CMK (cell line): Measurements from ENCODE around the gene ANKFN1.
"Not testable (repeated sequence)": the region's sequence is repeated elsewhere in the genome, so short reads cannot be mapped to it uniquely, and the experiment has no call there.

ENCODE experiments used
- DNase-seq: peaks from one replicate; pipeline ENCODE4 v3.0.0-alpha.2; 2010; ENCODE audit warnings: low read depth

ANKFN1 gene

DNA sequence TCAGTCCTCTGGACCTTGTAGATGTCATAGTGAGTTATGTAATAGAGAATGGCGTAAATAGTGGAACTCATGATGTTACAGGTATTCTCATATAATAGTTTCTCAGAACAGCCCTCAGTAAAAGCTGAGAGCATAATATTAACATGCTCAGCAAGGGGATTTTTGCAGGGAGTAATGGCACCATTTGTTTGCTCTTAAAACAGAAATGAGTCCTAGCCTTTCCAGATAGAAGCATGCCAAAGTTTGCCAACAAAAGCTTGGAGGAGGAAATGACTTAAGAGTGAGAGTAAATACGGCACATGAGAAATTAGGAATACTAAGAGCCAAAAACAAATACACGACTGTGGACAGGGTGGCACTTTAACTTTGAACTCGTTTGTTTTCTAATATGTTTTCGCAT, 198.4 kb downstream of the ANKFN1 start:
- no peak for DNase-seq

DNA sequence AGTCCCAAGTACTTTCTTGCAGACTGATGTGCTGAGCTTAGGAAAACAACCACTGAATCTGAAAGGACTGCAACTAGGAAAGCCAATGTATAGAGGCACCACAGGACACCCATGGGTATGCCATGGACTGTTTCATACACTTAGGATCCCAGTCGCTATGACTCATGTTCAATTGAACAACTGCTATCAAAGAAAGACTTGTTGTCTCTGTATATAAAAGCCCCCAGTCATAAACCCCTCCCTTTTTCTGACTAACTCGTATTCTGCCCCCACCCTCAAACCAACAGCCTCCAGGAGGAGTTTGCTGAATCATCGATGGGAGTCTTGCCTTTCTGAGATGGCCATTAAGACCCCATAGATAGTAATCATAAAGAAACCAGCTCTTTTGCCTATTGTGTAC, 205.4 kb downstream of the ANKFN1 start:
- DNase-seq, result no peak

DNA sequence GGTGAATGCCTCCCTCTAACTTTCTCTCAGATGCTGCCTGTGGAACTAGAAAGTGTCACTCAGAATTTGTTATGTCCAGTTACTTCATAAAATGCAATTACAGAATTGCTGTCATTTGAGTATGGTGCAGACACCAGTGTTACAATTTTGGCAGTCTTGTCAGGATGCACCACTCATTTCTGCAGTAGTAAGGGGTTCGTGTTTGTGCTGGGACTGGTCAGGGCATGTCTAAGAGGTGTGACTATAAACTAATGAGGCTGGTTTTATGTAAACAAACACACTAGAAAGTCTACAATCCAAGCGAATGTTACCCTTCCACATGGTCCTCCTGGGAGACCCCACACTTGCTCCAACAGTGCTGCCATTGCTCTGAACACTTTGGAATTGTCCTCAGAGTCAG, 206.2 kb downstream of the ANKFN1 start:
- DNase-seq, result no peak

DNA sequence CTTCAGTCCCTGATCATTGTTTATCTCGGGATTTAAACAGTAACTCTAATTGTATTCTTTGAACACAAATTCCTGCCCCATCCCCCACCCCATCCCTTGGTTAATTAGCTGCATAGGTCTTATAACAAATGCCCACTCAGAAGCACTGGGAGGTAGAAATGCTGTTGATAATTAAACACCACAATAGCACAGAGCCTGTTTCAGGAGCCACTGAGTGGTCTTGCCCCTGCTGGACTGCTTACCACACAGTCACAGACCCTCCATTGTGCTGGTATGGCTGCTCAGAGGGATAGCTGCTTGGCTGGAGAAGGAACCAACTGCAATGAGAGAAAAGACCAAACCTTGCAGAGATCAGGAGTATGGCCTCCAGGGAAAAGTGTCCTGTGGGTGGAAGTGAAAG, 214.1 kb downstream of the ANKFN1 start:
- no peak for DNase-seq

DNA sequence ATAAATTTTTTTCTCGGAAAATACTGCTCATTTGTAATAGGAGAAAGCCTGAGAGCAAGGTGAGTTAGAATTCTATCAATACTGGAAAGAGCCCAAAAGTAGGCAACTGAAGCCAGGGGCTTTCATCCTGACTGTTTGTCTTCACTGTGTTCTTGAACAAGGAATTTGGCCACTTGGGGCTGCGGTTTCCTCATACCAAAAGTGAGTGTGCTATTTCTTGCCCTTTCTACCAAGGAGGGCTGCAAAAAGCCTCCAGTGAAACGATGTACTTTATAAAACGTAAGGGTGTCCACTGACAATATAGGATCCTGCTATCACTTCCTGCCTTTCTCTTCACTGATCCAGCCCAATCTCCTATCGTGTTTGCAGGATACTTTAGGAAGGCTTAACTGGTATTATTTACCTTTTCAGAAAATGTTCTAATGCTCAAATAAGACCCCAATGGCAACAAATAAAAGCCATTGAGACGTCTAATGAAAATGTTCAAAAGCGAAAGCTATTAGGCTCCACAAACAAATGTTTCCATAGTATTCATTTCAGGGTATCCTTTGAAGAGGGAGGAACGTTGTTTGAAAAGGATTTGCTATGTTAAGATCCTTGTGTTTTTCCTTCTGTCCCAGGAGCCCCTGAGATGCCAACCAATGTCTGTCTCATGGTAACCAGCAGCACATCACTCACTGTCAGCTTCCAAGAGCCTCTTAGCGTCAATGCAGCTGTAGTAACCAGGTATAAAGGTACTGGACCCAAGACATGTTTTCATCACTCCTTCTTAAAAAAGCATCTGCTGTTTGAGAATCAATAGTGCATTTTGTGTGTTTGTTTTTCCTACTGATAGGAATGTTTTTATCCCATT, 220.9 kb downstream of the ANKFN1 start:
- DNase-seq, result no peak

DNA sequence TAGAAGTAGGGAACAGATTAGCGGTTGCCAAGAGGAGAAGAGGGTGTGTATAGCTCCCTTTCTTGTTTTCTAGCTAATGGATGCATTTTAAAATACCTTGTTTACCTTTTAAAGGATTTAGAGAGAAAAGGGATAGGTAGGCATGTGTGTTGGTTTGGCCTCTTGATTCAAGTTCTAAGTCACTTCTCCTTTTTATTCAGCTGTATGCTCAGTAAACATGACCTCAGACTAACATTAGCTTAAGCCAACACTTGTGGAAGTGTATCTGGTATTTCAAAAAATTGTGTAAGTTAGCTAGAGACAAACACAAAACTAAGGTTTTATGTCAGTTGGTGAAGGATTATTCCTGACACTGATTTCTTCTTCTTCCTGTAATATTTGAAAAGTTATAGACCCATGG, 236.1 kb downstream of the ANKFN1 start:
- no peak for DNase-seq

DNA sequence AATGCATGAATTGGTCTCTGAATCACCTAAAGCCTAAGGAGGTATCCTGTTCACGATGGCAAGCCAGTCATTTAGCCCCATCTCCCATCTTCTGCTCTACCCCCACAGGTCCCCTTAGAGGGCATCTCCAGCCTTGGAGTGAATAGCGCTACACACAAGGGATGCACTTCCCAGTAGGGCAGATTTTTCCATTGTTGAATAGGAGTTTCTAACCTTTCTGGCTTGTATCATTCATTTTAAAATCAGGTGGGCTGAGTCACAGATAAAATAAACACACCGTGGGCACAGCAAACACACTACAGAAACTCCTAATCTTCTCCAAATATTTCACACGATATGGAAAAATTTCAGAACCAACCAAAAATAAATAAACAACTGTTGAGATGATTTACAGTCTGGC, 239.0 kb downstream of the ANKFN1 start:
- no peak for DNase-seq

DNA sequence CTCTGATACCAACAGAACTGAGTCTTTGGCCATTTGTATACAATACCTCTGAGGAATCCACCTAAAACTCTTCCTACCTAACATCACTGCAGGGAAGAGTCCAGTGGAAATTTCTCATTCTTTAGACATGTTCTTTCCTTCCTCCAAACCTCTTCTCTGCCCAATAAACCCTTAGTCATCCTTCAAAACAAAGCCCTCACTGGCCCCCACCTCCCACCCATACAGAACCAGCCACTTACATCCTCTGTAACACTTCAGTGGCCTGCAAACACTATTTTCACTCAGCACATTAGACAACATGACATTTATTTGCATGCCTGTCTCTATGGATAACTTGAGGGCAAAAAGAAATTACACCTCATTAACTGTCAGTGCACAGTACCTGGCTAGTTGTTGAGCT, 239.9 kb downstream of the ANKFN1 start:
- no peak for DNase-seq

DNA sequence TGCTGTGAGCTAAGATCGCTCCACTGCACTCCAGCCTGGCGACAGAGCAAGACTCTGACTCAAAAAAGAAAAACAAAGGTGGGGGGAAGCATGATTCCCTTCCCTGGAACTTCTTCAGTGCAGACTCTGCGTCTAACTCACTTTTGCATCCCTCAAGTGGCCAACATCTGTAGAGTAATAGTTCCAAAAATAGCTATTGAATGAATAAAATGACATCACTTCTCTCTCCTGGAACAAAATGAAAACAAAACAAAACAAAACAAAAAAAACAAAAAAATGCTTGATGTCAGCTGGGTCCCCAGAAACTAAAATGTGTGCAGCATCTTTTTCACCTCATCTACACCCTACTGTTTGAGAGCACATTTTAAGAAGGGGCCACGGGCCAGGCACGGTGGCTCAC, 242.5 kb downstream of the ANKFN1 start:
- DNase-seq, result no peak

DNA sequence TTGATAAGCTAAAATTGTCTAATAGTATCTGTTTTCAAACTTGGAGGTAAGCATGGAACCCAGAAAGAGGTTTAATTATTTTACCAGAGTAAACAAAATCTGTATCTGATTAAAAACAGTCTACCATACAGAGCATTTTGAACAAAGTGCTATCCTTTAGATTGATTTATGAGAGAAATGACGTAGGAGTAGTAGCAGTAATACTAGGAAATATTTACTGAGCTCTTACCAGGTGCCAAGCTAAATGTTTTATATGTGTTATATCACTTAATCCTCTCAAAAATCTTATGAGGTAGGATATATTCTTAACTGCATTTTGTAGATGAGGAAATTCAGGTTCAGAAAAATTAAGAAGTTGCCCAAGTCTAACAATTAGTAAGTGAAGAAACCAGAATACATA, 253.8 kb downstream of the ANKFN1 start:
- no peak for DNase-seq

DNA sequence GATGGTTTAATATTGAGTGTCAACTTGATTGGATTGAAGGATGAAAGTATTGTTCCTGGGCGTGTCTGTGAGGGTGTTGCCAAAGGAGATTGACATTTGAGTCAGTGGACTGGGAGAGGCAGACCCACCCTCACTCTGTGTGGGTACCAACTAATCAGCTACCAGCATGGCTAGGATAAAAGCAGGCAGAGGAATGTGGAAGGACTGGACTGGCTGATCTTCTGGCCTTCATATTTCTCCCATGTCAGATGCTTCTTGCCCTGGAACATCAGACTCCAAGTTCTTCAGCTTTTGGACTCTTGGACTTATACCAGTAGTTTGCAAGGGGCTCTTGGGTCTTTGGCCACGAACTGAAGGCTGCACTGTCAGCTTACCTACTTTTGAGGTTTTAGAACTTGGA, 259.1 kb downstream of the ANKFN1 start:
- not testable (repeated sequence) for DNase-seq

DNA sequence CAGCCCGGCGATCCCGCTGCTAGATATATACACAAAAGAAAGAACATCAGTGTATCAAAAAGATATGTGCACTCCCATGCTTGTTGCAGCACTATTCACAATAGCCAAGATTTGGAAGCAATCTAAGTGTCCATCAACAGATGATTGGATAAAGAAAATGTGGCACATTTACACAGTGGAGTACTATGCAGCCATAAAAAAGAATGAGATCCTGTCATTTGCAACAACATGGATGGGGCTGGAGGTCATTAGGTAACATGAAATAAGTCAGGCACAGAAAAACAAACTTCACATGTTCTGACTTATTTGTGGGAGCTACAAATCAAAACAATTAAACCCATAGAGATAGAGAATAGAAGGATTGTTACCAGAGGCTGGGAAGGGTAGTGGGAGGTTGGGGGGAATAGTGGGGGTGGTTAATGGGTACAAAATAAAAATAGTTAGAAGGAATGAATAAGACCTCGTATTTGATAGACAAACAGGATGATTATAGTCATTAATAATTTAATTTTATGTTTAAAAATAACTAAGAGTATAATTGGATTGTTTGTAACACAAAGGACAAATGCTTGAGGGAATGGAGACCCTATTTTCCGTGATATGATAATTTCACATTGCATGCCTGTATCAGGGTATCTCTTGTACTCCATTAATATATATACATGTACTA, 263.5 kb downstream of the ANKFN1 start:
- DNase-seq, result no peak

DNA sequence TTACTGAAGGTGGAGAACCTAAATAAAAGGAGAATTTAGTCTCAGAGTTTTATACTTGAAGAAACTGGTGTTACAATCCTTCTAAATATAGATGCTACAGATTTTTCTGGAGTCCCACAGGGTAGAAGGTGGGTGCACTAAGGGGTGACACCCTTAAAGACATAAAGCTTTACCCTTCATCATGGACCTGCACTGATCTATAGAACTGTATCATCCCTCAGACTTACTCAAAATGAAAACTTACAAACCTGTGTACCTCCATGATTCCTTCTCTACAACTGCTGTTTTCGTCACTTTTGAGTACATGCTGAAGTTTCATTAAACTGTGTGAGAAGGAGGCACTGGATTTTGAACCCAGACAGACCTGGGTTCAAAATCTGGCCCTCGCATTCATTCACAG, 270.7 kb downstream of the ANKFN1 start:
- DNase-seq, result no peak

DNA sequence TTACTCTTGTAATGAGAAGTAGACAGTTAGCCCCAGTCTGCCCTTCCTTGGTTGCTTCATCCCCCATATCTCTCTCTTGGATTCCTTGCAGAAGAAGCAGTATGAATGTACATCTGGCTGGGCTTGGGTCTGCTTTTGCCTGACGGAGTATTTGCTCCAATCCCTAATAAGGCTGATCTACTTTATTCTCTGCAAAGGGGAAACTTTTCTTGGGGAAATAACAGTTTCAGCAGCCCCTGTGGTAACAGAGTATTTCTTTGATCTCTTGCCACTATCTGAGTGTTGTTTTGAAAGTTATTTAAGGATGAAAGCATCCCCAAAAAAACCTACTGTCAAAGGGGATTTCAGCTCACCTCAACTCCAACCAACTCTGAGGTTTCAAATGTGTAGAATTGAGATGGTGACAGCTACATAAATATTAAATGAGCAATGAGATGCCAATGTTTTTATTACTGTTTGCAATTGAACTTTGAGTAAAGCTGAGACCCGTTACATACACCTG, 271.3 kb downstream of the ANKFN1 start:
- DNase-seq, result no peak

DNA sequence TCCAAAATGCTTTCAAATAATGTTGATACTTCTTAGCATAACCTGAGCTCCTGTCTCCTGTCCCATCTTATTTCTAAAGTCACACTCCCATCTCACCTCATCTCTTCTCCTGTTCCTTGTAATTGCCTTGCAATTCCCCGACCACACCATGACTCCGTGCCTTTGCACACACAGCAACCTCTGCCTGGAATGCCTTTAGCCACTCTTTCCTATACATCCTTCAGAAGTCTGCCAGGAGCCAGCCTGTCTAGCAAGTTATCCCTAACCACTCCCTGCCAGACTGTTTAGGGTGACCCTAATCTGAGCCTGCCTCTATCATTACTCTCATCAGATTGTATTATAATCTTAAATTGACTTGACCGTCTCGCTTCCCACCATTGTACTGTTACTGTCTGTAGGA, 272.2 kb downstream of the ANKFN1 start:
- no peak for DNase-seq

DNA sequence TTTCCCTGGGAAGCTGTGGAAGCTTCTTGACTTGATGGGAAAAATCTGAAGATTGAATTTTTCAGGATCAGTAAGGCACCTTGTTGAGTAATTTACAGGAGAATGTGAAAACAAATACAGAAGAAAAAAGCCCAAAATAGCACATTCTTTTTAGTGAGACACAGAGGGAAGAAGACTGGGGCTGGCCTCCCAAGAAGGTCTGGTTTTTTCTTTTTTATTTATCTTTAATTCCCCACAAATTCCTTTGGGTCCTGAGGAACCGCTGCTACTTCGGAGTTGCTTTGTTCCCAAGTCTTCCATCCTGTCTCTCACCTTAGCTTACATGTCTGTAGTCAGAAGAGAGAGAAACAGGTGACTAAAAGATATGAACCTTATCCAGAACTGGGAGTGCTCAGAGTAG, 273.6 kb downstream of the ANKFN1 start:
- no peak for DNase-seq

DNA sequence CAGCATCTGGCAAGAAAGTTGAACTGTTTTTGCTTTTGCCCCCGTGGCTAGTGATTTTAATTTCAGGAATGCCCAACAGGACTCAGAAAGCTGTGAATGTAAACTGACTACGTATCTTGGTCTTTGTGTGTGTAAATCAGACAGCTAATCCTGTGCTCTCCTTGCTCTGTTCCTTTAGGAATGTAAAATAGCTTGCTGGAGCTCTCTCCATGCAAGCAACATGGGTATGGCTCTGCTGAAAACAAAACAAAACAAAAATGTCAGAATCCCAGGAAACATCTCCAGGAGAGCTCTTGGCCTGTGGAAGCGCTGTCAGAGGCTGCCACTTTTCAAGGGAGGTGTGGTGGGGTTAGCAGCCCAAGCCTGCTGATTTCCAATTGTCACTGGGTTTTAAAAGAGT, 278.5 kb downstream of the ANKFN1 start:
- DNase-seq, result no peak

DNA sequence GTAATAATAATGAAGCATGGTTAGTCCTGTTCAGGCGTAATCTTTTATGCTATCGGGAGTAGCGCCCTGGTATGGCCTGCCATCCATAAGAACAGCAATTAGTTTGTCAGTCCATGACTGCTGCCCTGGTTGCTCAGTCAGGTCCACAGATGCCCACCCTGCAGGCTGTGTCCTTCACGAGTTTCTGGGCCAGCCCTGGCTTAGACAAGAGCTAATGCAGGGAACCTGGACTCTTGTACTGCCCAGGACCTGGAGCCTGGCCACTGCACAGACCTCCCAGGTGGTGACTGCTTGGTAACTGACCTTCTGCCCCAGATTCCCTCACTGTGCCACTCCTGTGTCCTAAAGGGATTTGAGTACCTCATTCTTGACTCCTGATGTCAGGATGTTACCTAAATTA, 279.2 kb downstream of the ANKFN1 start:
- no peak for DNase-seq

DNA sequence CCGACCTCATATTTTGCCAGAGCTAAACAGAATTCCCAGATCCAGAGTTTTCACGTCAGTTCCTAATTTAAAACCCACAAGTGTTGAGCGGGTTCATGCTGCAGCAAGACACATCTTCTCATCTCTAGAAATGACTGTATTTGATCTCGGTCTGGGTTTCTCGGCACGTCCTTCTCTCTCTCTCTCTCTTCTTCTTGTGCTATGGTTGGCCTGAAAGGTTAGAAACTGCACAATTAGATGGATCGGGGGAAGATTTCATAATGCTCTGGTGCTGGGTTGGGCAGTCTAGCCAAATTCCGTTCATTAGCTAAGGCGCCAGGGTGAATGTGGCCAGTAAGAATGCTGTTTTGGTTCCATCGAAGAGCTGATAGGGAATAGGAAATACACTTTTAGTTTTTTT, 281.3 kb downstream of the ANKFN1 start:
- no peak for DNase-seq

DNA sequence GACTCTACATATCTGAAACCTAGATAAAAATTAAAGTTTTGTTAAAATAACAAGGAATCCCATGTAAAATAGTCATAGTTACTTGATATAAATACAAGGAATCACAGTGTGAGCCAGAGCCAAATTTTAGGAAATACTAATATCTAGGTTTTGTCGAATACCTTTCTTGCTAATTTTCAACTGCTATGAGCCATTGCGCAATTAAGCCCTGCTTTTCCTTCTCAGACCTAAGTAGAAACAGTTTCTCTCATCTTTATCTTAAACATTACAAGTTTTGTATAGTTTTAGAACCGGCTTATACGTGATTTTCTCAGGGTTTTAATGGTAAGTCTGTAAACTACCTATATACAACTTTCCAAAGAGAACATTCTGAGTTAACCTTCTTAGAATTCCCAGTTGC, 282.9 kb downstream of the ANKFN1 start:
- no peak for DNase-seq

DNA sequence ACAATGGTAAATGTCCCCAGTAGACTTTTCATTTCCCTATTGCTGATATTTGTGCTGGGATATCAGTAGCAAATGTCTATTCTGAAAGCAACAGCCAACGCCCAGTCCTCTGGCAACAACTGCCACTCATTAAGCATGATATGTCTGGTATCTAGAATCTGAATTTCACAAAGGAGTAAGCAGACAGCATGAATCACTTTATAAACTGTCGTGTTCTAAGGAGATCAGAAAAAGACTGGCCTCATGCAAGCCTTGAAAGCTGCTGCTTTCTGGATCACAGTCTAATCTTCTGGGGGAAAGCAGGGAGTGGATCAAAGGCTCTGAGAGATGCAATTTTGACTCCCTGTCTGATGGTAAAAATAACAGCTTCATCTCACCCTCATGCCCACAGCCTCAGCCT, 287.1 kb downstream of the ANKFN1 start:
- DNase-seq, result no peak

DNA sequence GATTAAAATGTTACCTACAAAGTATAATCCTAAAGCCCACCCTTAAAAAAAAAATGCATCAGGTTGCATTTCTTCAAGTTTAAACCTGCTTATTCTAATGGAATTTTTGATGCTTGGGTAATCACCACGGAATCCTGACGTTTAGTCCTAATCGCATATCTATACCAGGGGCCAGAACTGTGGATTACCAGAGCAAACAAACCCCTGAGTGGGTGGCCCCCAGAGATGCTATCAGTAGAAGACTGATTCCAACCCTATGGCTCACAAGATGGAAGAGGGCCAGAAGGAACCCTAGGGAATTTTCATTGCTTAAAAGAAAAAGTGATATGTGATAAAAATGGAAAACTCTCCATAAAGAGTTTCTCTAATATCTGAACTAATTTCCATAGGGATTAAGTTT, 288.0 kb downstream of the ANKFN1 start:
- no peak for DNase-seq

DNA sequence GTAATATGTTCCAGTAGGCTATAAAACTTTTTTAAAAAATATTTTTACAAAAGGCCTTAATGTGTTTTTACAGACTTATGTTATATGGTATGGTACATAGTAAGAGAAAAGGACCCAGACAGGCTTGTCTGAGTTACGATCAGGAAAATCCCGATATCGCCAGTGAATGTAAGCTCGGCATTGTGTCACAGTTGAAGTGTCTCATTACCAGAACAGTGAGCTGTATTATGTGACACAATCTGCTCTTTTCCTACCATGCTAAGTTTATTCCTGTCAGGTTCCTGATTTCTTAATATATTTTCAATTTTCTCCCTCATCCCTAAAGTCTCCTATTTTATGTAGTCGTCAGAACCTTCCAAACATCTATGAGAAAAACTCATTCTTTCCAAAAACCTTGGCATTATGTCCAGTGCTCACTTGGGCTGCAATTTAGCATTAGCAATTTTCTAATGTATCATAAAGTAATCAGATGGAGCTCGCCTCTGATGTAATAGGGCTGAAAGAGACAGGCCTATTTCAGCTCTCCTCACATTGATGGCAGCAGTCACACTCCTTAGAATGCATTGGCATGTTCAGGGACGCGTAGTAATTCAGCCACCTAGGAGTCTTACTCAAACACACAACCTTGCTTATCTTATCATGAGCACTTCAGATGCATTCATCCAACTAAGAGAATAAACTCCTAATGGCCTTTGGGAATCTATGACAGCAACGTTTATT, 292.6 kb downstream of the ANKFN1 start:
- no peak for DNase-seq
